IPS DF 19.7 (cell line): ENCODE measurements around the gene PSMC3.

Experiments
- DNase-seq: peaks from one replicate; pipeline ENCODE4 v3.0.0-alpha.2; 2013; ENCODE audit warnings: low read depth, low spot score

Gene PSMC3

GRCh38 chr11:47426062-47426956 lies at the start of gene PSMC3:
PSMC3 (minus strand) TSS chr11:47426439; CDS start chr11:47426279, 160 bp downstream.
- no peak for DNase-seq

- no peak for DNase-seq
Observed at GRCh38 chr11:47470671-47471070, 44.4 kb upstream of the PSMC3 start.

- no peak for DNase-seq
Observed at GRCh38 chr11:47469361-47470179, 43.3 kb upstream of the PSMC3 start.

- no peak for DNase-seq
Observed at GRCh38 chr11:47468598-47469214, 42.5 kb upstream of the PSMC3 start.

GRCh38 chr11:47467357-47467756 lies 41.1 kb upstream of the PSMC3 start:
- DNase-seq = no peak

GRCh38 chr11:47466701-47467250 lies 40.5 kb upstream of the PSMC3 start:
- no peak for DNase-seq

- no peak for DNase-seq
Observed at GRCh38 chr11:47466201-47466600, 40.0 kb upstream of the PSMC3 start.

- DNase-seq = no peak
Observed at GRCh38 chr11:47464483-47464882, 38.2 kb upstream of the PSMC3 start.

- no peak for DNase-seq
Observed at GRCh38 chr11:47461876-47462275, 35.6 kb upstream of the PSMC3 start.

GRCh38 chr11:47460571-47461235 lies 34.5 kb upstream of the PSMC3 start:
- DNase-seq = no peak

- DNase-seq = peak; percentile 52
Observed at GRCh38 chr11:47454258-47454671, 28.0 kb upstream of the PSMC3 start.

- no peak for DNase-seq
Observed at GRCh38 chr11:47453365-47453764, 27.1 kb upstream of the PSMC3 start.

- DNase-seq = no peak
Observed at GRCh38 chr11:47451990-47452389, 25.8 kb upstream of the PSMC3 start.

- DNase-seq = no peak
Observed at GRCh38 chr11:47451436-47451835, 25.2 kb upstream of the PSMC3 start.

GRCh38 chr11:47449541-47449940 lies 23.3 kb upstream of the PSMC3 start:
- DNase-seq = no peak

GRCh38 chr11:47448566-47449427 lies 22.6 kb upstream of the PSMC3 start, which contains the start of gene RAPSN:
RAPSN (minus strand) TSS chr11:47449136; CDS start chr11:47448964, 172 bp downstream.
- no peak for DNase-seq

- no peak for DNase-seq
Observed at GRCh38 chr11:47447906-47448305, 21.7 kb upstream of the PSMC3 start.

GRCh38 chr11:47446833-47447232 lies 20.6 kb upstream of the PSMC3 start:
- no peak for DNase-seq

- no peak for DNase-seq
Observed at GRCh38 chr11:47445840-47446239, 19.6 kb upstream of the PSMC3 start.

GRCh38 chr11:47443817-47444216 lies 17.6 kb upstream of the PSMC3 start:
- DNase-seq = no peak
